ENCODE results near the gene RC3H1. TPM values are rescaled to one million over a fixed set of nuclear protein-coding genes. Genes with fewer than 3 reads are reported as not detected.
A peak's percentile ranks its signal among the peaks of the same experiment; 100 is the strongest.

Gene RC3H1
- polyA plus RNA-seq, 1 of the 3 experiments (the other 2 are of a cell fraction), result 2.9 TPM

DNA sequence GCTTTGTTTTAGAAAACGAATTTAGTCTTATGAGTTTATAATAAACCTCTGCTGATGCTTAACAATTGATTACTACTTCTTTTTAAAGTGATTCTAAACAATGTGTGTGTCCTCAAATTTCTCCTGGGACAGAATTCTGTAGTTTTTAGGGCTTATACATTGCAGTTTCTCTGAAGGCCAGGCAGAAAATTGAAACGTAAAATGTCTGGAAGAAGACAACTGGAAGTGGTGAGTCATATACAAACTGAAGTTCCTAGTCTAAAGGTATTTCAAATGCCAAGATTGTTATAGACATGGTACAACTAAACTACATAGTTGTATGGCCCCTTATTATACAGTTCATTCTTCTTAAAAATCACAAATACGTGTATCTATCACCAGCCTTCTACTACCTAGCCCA is 30.5 kb upstream of the RC3H1 start:
- no peak overlapping the region for H3K4me2 ChIP-seq
- CTCF ChIA-PET, result no interaction called here
- H3K36me3 ChIP-seq (replicated peaks in 1 of 2; ENCODE audit: control insufficient read depth in 1 of 2, insufficient read depth in 2 of 2, low read length in 1 of 2), result no peaks in the 10 kb centered on the region
- H3K4me1 ChIP-seq (ENCODE audit: control insufficient read depth in 1 of 2, insufficient read depth in 2 of 2, low read depth in 1 of 2, low read length in 1 of 2), result no peaks in the 10 kb centered on the region
- H3F3A ChIP-seq (replicated peaks; ENCODE audit: insufficient read depth), result no peaks in the 10 kb centered on the region
- H3K79me2 ChIP-seq (ENCODE audit: insufficient read depth), result no peaks in the 10 kb centered on the region
- H3K4me3 ChIP-seq (ENCODE audit: low read depth in 2 of 2, low read length in 1 of 2), result no peak overlapping the region
- H3K9me2 ChIP-seq, result no peaks in the 10 kb centered on the region
- POLR2A ChIA-PET, result no interaction called here
- no peaks in the 10 kb centered on the region for H3K27me3 ChIP-seq (ENCODE audit: insufficient read depth)
- peak overlapping the region; percentile 60; the same call in 1 of the 2 replicates for H2AFZ ChIP-seq (ENCODE audit: low read depth)
- no peak for DNase-seq
- 51% methylated on average over 3 of the region's 3 CpGs for WGBS (ENCODE audit: low lambda C conversion rate)
- H4K20me1 ChIP-seq (ENCODE audit: insufficient read depth), result no peaks in the 10 kb centered on the region
- no peaks in the 10 kb centered on the region for H3K9me3 ChIP-seq
- no peak overlapping the region for H3K9ac ChIP-seq
- no peak overlapping the region for H3K27ac ChIP-seq (ENCODE audit: low read depth in 2 of 2, low read length in 1 of 2)
- TF ChIP-seq JUND (IDR thresholded peaks at IDR 0.05), result no peak
- no peak for TF ChIP-seq GATA2 (CRISPR knock-in tag; IDR thresholded peaks at IDR 0.05)
- peak; percentile 48; the same call in 1 of the 2 replicates for TF ChIP-seq FOSL2 (IDR thresholded peaks at IDR 0.05; ENCODE audit: borderline replicate concordance, low read depth)
- TF ChIP-seq, protein P1, sequence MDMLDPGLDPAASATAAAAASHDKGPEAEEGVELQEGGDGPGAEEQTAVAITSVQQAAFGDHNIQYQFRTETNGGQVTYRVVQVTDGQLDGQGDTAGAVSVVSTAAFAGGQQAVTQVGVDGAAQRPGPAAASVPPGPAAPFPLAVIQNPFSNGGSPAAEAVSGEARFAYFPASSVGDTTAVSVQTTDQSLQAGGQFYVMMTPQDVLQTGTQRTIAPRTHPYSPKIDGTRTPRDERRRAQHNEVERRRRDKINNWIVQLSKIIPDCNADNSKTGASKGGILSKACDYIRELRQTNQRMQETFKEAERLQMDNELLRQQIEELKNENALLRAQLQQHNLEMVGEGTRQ (IDR thresholded peaks at IDR 0.05; ENCODE audit: borderline replicate concordance, low read depth, low read length), result no peak

DNA sequence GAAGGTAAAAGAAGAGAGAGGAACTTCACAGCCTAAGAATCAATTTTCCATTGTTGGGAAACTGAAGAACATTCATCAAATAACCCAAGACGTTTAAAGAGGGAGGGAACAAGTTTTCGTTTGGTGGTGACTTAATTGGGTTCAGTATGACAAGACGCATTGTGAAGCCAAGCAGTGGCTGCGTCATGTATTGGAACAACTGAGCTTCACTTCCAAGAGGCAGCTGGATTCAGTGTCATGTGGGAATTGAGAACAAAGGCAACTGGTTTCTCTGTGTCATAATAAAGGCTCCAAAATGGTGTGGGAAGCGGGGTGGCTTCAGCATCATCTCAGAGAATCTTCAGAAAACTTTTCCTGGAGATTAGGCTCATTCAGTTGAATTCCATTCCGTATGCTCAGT is 29.8 kb upstream of the RC3H1 start:
- Histone ChIP-seq H3K79me2 (ENCODE audit: insufficient read depth) (no peaks in the 10 kb centered on the region), H3K9me2 (no peaks in the 10 kb centered on the region), H3K27me3 (ENCODE audit: insufficient read depth) (no peaks in the 10 kb centered on the region), H3K9me3 (no peaks in the 10 kb centered on the region), H4K20me1 (ENCODE audit: insufficient read depth) (no peaks in the 10 kb centered on the region), H3K36me3 (replicated peaks in 1 of 2; ENCODE audit: control insufficient read depth in 1 of 2, insufficient read depth in 2 of 2, low read length in 1 of 2) (no peaks in the 10 kb centered on the region), H2AFZ (ENCODE audit: low read depth) (peak overlapping the region; percentile 60; the same call in 1 of the 2 replicates), H3K4me2 (no peak overlapping the region), H3K4me3 (ENCODE audit: low read depth in 2 of 2, low read length in 1 of 2) (no peak overlapping the region), H3K27ac (ENCODE audit: low read depth in 2 of 2, low read length in 1 of 2) (no peak overlapping the region), H3F3A (replicated peaks; ENCODE audit: insufficient read depth) (no peaks in the 10 kb centered on the region), H3K9ac (no peak overlapping the region), H3K4me1 (ENCODE audit: control insufficient read depth in 1 of 2, insufficient read depth in 2 of 2, low read depth in 1 of 2, low read length in 1 of 2) (no peaks in the 10 kb centered on the region)
- POLR2A ChIA-PET, result no interaction called here
- CTCF ChIA-PET, result no interaction called here
- TF ChIP-seq NFIC (IDR thresholded peaks at IDR 0.05; ENCODE audit: borderline replicate concordance) (no peak), FOXM1 (IDR thresholded peaks at IDR 0.05; ENCODE audit: low read depth) (no peak), SIN3A (IDR thresholded peaks at IDR 0.05; ENCODE audit: borderline replicate concordance, low read depth, low read length) (no peak), RXRA (IDR thresholded peaks at IDR 0.05; ENCODE audit: borderline replicate concordance, low read depth) (no peak), FOXJ3 (CRISPR knock-in tag; IDR thresholded peaks at IDR 0.05) (no peak), RAD21 (IDR thresholded peaks at IDR 0.05; ENCODE audit: low read length) (no peak), JUND (IDR thresholded peaks at IDR 0.05) (no peak), TEAD4 (IDR thresholded peaks at IDR 0.05; ENCODE audit: borderline replicate concordance, insufficient read depth) (no peak), MXI1 (IDR thresholded peaks at IDR 0.05; ENCODE audit: low read depth, low read length) (no peak), FOSL2 (IDR thresholded peaks at IDR 0.05; ENCODE audit: borderline replicate concordance, low read depth) (no peak), GABPA (IDR thresholded peaks at IDR 0.05; ENCODE audit: low read depth) (no peak), EP300 (IDR thresholded peaks at IDR 0.05; ENCODE audit: borderline replicate concordance in 1 of 2, low read depth in 1 of 2, low read length in 1 of 2) (no peak), POLR2AphosphoS5 (IDR thresholded peaks at IDR 0.05; ENCODE audit: low read depth, low read length) (no peak), YY1 (IDR thresholded peaks at IDR 0.05; ENCODE audit: low read depth) (no peak), GATA2 (CRISPR knock-in tag; IDR thresholded peaks at IDR 0.05) (no peak), TAF1 (IDR thresholded peaks at IDR 0.05; ENCODE audit: borderline replicate concordance, low read depth, low read length) (no peak), RCOR1 (IDR thresholded peaks at IDR 0.05; ENCODE audit: low read length) (no peak)
- TF ChIP-seq, protein P2, sequence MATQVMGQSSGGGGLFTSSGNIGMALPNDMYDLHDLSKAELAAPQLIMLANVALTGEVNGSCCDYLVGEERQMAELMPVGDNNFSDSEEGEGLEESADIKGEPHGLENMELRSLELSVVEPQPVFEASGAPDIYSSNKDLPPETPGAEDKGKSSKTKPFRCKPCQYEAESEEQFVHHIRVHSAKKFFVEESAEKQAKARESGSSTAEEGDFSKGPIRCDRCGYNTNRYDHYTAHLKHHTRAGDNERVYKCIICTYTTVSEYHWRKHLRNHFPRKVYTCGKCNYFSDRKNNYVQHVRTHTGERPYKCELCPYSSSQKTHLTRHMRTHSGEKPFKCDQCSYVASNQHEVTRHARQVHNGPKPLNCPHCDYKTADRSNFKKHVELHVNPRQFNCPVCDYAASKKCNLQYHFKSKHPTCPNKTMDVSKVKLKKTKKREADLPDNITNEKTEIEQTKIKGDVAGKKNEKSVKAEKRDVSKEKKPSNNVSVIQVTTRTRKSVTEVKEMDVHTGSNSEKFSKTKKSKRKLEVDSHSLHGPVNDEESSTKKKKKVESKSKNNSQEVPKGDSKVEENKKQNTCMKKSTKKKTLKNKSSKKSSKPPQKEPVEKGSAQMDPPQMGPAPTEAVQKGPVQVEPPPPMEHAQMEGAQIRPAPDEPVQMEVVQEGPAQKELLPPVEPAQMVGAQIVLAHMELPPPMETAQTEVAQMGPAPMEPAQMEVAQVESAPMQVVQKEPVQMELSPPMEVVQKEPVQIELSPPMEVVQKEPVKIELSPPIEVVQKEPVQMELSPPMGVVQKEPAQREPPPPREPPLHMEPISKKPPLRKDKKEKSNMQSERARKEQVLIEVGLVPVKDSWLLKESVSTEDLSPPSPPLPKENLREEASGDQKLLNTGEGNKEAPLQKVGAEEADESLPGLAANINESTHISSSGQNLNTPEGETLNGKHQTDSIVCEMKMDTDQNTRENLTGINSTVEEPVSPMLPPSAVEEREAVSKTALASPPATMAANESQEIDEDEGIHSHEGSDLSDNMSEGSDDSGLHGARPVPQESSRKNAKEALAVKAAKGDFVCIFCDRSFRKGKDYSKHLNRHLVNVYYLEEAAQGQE (IDR thresholded peaks at IDR 0.05; ENCODE audit: low read depth, low read length), result no peak
- TF ChIP-seq, protein P3, sequence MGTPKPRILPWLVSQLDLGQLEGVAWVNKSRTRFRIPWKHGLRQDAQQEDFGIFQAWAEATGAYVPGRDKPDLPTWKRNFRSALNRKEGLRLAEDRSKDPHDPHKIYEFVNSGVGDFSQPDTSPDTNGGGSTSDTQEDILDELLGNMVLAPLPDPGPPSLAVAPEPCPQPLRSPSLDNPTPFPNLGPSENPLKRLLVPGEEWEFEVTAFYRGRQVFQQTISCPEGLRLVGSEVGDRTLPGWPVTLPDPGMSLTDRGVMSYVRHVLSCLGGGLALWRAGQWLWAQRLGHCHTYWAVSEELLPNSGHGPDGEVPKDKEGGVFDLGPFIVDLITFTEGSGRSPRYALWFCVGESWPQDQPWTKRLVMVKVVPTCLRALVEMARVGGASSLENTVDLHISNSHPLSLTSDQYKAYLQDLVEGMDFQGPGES (IDR thresholded peaks at IDR 0.05; ENCODE audit: low read depth, low read length), result no peak
- TF ChIP-seq, protein P4, sequence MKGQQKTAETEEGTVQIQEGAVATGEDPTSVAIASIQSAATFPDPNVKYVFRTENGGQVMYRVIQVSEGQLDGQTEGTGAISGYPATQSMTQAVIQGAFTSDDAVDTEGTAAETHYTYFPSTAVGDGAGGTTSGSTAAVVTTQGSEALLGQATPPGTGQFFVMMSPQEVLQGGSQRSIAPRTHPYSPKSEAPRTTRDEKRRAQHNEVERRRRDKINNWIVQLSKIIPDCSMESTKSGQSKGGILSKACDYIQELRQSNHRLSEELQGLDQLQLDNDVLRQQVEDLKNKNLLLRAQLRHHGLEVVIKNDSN (IDR thresholded peaks at IDR 0.05; ENCODE audit: borderline replicate concordance, low read depth), result no peak
- 87% methylated on average over 6 of the region's 6 CpGs for WGBS (ENCODE audit: low lambda C conversion rate)
- DNase-seq, result no peak
